Liver (tissue), 9 donors: ENCODE data around the gene FZD7. TPM values are rescaled to one million over a fixed set of nuclear protein-coding genes. Genes with fewer than 3 reads are reported as not detected.

Experiments
- DNase-seq: peaks from one replicate; pipeline ENCODE4 v3.0.0-alpha.2; 2017; ENCODE audit warnings: low spot score
- H3K27ac ChIP-seq, 2 donors: one replicate each; pipeline ENCODE4 v1.7.0; 2013; ENCODE audit warnings: inconsistent platforms in 2 of 2, low read length in 2 of 2, control low read depth in 1 of 2, low read depth in 1 of 2, mild to moderate bottlenecking in 1 of 2
- H3K27me3 ChIP-seq, 4 donors: one replicate each; pipeline versions ENCODE4 v1.6.1 to v1.7.0; 2013; ENCODE audit warnings: low read length in 3 of 4, inconsistent platforms in 1 of 4, mild to moderate bottlenecking in 1 of 4, moderate library complexity in 1 of 4; ENCODE audit not compliant: control insufficient read depth in 4 of 4, insufficient read depth in 4 of 4
- H3K36me3 ChIP-seq, 4 donors: one replicate each; pipeline versions ENCODE4 v1.6.1 to v1.7.0; 2013; ENCODE audit warnings: low read length in 3 of 4, mild to moderate bottlenecking in 3 of 4, low read depth in 1 of 4, moderate library complexity in 1 of 4; ENCODE audit not compliant: control insufficient read depth in 4 of 4, insufficient read depth in 3 of 4
- H3K4me1 ChIP-seq, 4 donors: one replicate each; pipeline versions ENCODE4 v1.6.1 to v1.7.0; 2013; ENCODE audit warnings: low read length in 3 of 4, mild to moderate bottlenecking in 3 of 4, moderate library complexity in 1 of 4; ENCODE audit not compliant: control insufficient read depth in 4 of 4, insufficient read depth in 4 of 4
- H3K4me3 ChIP-seq, 3 donors: one replicate each; pipeline versions ENCODE4 v1.6.1 to v1.7.0; 2013; ENCODE audit warnings: low read length in 3 of 3, control low read depth in 1 of 3, low read depth in 1 of 3, mild to moderate bottlenecking in 1 of 3
- H3K9ac ChIP-seq, 2 donors: one replicate each; pipeline ENCODE4 v1.7.0; 2013; ENCODE audit warnings: low read length in 2 of 2, mild to moderate bottlenecking in 2 of 2, moderate library complexity in 2 of 2, control low read depth in 1 of 2, low read depth in 1 of 2
- H3K9me3 ChIP-seq, 4 donors: one replicate each; pipeline versions ENCODE4 v1.6.1 to v1.7.0; 2013; ENCODE audit warnings: low read length in 3 of 4; ENCODE audit not compliant: control insufficient read depth in 4 of 4
- EGR1 ChIP-seq, 2 donors: IDR thresholded peaks; 2 replicates each; pipeline ENCODE4 v1.6.1; 2016 to 2018; ENCODE audit warnings: antibody characterized with exemption in 2 of 2, low read depth in 2 of 2
- FOXA2 ChIP-seq: IDR thresholded peaks from 2 replicates; pipeline ENCODE4 v1.6.1; 2016; ENCODE audit warnings: antibody characterized with exemption
- GABPA ChIP-seq, 2 donors: IDR thresholded peaks in 1 of 2; conservative IDR thresholded peaks in 1 of 2; 2 replicates each; pipeline ENCODE4 v1.6.1; 2016; ENCODE audit warnings: antibody characterized with exemption in 2 of 2, mild to moderate bottlenecking in 1 of 2, moderate library complexity in 1 of 2
- HNF4A ChIP-seq, 2 donors: conservative IDR thresholded peaks; 2 replicates each; pipeline ENCODE4 v1.6.1; 2016; ENCODE audit warnings: antibody characterized with exemption in 2 of 2, mild to moderate bottlenecking in 2 of 2
- HNF4G ChIP-seq: IDR thresholded peaks from 2 replicates; pipeline ENCODE4 v1.6.1; 2016; ENCODE audit warnings: antibody characterized with exemption
- JUND ChIP-seq, 2 donors: IDR thresholded peaks; 2 replicates each; pipeline ENCODE4 v1.6.1; 2016; ENCODE audit warnings: antibody characterized with exemption in 2 of 2
- RAD21 ChIP-seq, 2 donors: IDR thresholded peaks; 2 replicates each; pipeline ENCODE4 v1.6.1; 2016; ENCODE audit warnings: antibody characterized with exemption in 2 of 2, mild to moderate bottlenecking in 2 of 2
- RXRA ChIP-seq, 2 donors: IDR thresholded peaks; 2 replicates each; pipeline ENCODE4 v1.6.1; 2017 to 2018; ENCODE audit warnings: antibody characterized with exemption in 2 of 2, mild to moderate bottlenecking in 1 of 2
- SP1 ChIP-seq: IDR thresholded peaks from 2 replicates; pipeline ENCODE4 v1.6.1; 2018; ENCODE audit warnings: antibody characterized with exemption, mild to moderate bottlenecking
- YY1 ChIP-seq: IDR thresholded peaks from 2 replicates; pipeline ENCODE4 v1.6.1; 2016; ENCODE audit warnings: antibody characterized with exemption, mild to moderate bottlenecking
- WGBS: extraction: QIAGEN DNeasy Blood & Tissue Kit; methylation state at CpG from one replicate; pipeline ENCODE4 v1.1.7; 2013; 5-methylcytosine and 5-hydroxymethylcytosine counted together
- polyA plus RNA-seq, 2 donors: library from polyadenylated mRNA; stranded (reverse) in 1 of 2; unstranded in 1 of 2; fragments of 200-250 nt in 1 of 2; fragments of >200 nt in 1 of 2; fragmentation: Nextera tagmentation in 1 of 2; extraction: Ambion mirVana in 1 of 2; gene quantifications; one replicate each; pipeline versions ENCODE4 v1.2.1 to v1.2.3, GENCODE V29; 2013 to 2015
- total RNA-seq, 2 donors: library from RNA; depleted of rRNA; stranded (reverse); fragments of >200 nt; gene quantifications; one replicate each; pipeline ENCODE4 v1.2.3, GENCODE V29; 2014
- TF ChIP-seq, protein P1 (sequence below): IDR thresholded peaks from 2 replicates; pipeline ENCODE4 v1.6.1; 2016; ENCODE audit warnings: antibody characterized with exemption, mild to moderate bottlenecking
- TF ChIP-seq, protein P2 (sequence below): fragments of 150-350 bp; IDR thresholded peaks from 2 replicates; pipeline ENCODE4 v1.5.1; 2017; ENCODE audit warnings: improper control_type of control experiment, low read depth, low read length; ENCODE audit not compliant: missing input control
- TF ChIP-seq, protein P3 (sequence below): IDR thresholded peaks from 2 replicates; pipeline ENCODE4 v1.6.1; 2016; ENCODE audit warnings: antibody characterized with exemption
- TF ChIP-seq, protein P4 (sequence below): IDR thresholded peaks from 2 replicates; pipeline ENCODE4 v1.6.1; 2016; ENCODE audit warnings: antibody characterized with exemption
- TF ChIP-seq, protein P5 (sequence below): IDR thresholded peaks from 2 replicates; pipeline ENCODE4 v1.6.1; 2016; ENCODE audit warnings: antibody characterized with exemption
- donor health status: healthy.
- donor health status: healthy.
- donor health status: healthy.
- donor health status: healthy.
- donor health status: healthy.

The FZD7 gene
- total and polyA plus RNA-seq, 4 donors = 0.21 to 1.5 (median 0.92) TPM

DNA sequence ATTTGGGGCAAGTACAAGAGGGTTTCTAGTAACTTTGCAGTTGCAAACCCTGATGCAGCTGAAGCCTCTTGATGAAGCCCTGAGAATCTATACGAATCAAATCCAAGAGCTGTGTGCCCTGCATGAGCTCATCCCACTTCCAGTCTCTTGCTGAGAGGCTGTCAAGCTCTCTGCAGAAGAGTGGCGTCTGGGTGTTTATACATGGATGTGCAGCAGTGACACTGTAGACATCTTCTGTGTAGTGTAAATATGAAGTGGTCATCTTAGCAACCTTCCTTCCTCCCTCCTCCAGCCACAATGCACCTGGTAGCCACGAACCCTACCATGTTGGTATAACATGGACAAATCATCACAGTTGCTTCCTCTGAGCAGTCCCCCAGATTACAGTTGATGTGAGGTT, 21.0 kb downstream of the FZD7 start:
- H3K9me3 ChIP-seq = no peaks in the 10 kb centered on the region
- no peaks in the 10 kb centered on the region for H3K4me1 ChIP-seq
- DNase-seq = no peak
- H3K4me3 ChIP-seq = no peak overlapping the region
- 59% methylated on average over 3 of the region's 3 CpGs for WGBS
- no peak overlapping the region for H3K27ac ChIP-seq
- H3K36me3 ChIP-seq = no peaks in the 10 kb centered on the region
- TF ChIP-seq GABPA (IDR thresholded peaks at IDR 0.05 in 1 of 2, conservative IDR thresholded peaks at IDR 0.05 in 1 of 2) (no peak), EGR1 (IDR thresholded peaks at IDR 0.05; ENCODE audit: low read depth in 2 of 2) (no peak), FOXA2 (no peak), RAD21 (IDR thresholded peaks at IDR 0.05) (no peak), SP1 (no peak), HNF4A (conservative IDR thresholded peaks at IDR 0.05) (no peak), YY1 (no peak), JUND (IDR thresholded peaks at IDR 0.05) (no peak), RXRA (IDR thresholded peaks at IDR 0.05) (no peak), HNF4G (no peak)
- TF ChIP-seq, protein P1, sequence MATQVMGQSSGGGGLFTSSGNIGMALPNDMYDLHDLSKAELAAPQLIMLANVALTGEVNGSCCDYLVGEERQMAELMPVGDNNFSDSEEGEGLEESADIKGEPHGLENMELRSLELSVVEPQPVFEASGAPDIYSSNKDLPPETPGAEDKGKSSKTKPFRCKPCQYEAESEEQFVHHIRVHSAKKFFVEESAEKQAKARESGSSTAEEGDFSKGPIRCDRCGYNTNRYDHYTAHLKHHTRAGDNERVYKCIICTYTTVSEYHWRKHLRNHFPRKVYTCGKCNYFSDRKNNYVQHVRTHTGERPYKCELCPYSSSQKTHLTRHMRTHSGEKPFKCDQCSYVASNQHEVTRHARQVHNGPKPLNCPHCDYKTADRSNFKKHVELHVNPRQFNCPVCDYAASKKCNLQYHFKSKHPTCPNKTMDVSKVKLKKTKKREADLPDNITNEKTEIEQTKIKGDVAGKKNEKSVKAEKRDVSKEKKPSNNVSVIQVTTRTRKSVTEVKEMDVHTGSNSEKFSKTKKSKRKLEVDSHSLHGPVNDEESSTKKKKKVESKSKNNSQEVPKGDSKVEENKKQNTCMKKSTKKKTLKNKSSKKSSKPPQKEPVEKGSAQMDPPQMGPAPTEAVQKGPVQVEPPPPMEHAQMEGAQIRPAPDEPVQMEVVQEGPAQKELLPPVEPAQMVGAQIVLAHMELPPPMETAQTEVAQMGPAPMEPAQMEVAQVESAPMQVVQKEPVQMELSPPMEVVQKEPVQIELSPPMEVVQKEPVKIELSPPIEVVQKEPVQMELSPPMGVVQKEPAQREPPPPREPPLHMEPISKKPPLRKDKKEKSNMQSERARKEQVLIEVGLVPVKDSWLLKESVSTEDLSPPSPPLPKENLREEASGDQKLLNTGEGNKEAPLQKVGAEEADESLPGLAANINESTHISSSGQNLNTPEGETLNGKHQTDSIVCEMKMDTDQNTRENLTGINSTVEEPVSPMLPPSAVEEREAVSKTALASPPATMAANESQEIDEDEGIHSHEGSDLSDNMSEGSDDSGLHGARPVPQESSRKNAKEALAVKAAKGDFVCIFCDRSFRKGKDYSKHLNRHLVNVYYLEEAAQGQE = no peak
- TF ChIP-seq, protein P2, sequence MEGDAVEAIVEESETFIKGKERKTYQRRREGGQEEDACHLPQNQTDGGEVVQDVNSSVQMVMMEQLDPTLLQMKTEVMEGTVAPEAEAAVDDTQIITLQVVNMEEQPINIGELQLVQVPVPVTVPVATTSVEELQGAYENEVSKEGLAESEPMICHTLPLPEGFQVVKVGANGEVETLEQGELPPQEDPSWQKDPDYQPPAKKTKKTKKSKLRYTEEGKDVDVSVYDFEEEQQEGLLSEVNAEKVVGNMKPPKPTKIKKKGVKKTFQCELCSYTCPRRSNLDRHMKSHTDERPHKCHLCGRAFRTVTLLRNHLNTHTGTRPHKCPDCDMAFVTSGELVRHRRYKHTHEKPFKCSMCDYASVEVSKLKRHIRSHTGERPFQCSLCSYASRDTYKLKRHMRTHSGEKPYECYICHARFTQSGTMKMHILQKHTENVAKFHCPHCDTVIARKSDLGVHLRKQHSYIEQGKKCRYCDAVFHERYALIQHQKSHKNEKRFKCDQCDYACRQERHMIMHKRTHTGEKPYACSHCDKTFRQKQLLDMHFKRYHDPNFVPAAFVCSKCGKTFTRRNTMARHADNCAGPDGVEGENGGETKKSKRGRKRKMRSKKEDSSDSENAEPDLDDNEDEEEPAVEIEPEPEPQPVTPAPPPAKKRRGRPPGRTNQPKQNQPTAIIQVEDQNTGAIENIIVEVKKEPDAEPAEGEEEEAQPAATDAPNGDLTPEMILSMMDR = no peak
- TF ChIP-seq, protein P3, sequence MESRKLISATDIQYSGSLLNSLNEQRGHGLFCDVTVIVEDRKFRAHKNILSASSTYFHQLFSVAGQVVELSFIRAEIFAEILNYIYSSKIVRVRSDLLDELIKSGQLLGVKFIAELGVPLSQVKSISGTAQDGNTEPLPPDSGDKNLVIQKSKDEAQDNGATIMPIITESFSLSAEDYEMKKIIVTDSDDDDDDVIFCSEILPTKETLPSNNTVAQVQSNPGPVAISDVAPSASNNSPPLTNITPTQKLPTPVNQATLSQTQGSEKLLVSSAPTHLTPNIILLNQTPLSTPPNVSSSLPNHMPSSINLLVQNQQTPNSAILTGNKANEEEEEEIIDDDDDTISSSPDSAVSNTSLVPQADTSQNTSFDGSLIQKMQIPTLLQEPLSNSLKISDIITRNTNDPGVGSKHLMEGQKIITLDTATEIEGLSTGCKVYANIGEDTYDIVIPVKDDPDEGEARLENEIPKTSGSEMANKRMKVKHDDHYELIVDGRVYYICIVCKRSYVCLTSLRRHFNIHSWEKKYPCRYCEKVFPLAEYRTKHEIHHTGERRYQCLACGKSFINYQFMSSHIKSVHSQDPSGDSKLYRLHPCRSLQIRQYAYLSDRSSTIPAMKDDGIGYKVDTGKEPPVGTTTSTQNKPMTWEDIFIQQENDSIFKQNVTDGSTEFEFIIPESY = no peak
- TF ChIP-seq, protein P4, sequence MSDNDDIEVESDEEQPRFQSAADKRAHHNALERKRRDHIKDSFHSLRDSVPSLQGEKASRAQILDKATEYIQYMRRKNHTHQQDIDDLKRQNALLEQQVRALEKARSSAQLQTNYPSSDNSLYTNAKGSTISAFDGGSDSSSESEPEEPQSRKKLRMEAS = no peak
- TF ChIP-seq, protein P5, sequence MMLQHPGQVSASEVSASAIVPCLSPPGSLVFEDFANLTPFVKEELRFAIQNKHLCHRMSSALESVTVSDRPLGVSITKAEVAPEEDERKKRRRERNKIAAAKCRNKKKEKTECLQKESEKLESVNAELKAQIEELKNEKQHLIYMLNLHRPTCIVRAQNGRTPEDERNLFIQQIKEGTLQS = no peak
- H3K9ac ChIP-seq = no peak overlapping the region
- peaks cover 0 to 3% (median 2%) of the 10 kb centered on the region in 4 donors for H3K27me3 ChIP-seq

DNA sequence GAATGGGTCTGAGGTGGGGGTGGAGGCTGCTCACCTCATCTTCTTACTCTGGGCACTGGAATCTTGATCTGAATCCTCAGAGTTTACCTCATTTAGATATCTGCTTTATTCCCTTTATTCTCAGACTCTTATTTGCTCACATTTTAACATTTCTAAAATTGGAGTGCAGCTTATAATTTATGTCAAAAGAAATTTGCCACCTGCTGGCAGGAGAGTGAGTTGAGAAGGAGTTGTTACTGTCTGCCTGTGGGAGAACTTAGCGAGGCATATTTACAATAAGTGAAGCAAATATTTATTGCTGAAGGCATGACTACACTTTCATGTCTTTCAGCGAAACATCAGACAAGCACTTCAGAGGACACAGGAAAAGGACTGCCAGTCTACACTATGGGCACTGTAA, 23.0 kb downstream of the FZD7 start:
- Histone ChIP-seq H3K27me3 (peaks cover 0 to 3% (median 2%) of the 10 kb centered on the region in 4 donors), H3K9me3 (no peaks in the 10 kb centered on the region), H3K4me3 (no peak overlapping the region), H3K4me1 (no peaks in the 10 kb centered on the region), H3K36me3 (no peaks in the 10 kb centered on the region), H3K27ac (no peak overlapping the region), H3K9ac (no peak overlapping the region)
- TF ChIP-seq RAD21 (IDR thresholded peaks at IDR 0.05) (peak; percentile 25 to 46), HNF4G (no peak)
- TF ChIP-seq, protein P2 = peak; percentile 24
- no peak for DNase-seq
- 24% methylated on average over 2 of the region's 2 CpGs for WGBS
